Lower leg skin (tissue), 3 donors: ENCODE data around the gene ACO2.

ENCODE experiments used
- POLR2A ChIP-seq, 2 donors: fragments of 450-650 bp; IDR thresholded peaks; one replicate each; pipeline ENCODE4 v1.6.1; 2016 to 2017; ENCODE audit warnings: antibody characterized with exemption in 2 of 2, mild to moderate bottlenecking in 1 of 2, moderate library complexity in 1 of 2
- TF ChIP-seq, protein P1 (sequence below), 3 donors: fragments of 450-650 bp; IDR thresholded peaks; one replicate each; pipeline ENCODE4 v1.5.1; 2016; ENCODE audit warnings: antibody characterized with exemption in 3 of 3, mild to moderate bottlenecking in 3 of 3, moderate library complexity in 2 of 3

- TF ChIP-seq, protein P1, sequence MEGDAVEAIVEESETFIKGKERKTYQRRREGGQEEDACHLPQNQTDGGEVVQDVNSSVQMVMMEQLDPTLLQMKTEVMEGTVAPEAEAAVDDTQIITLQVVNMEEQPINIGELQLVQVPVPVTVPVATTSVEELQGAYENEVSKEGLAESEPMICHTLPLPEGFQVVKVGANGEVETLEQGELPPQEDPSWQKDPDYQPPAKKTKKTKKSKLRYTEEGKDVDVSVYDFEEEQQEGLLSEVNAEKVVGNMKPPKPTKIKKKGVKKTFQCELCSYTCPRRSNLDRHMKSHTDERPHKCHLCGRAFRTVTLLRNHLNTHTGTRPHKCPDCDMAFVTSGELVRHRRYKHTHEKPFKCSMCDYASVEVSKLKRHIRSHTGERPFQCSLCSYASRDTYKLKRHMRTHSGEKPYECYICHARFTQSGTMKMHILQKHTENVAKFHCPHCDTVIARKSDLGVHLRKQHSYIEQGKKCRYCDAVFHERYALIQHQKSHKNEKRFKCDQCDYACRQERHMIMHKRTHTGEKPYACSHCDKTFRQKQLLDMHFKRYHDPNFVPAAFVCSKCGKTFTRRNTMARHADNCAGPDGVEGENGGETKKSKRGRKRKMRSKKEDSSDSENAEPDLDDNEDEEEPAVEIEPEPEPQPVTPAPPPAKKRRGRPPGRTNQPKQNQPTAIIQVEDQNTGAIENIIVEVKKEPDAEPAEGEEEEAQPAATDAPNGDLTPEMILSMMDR (IDR thresholded peaks at IDR 0.05): no peak
- no peak for TF ChIP-seq POLR2A (IDR thresholded peaks at IDR 0.05)
Measured at GRCh38 chr22:41561335-41561734, 92.4 kb downstream of the ACO2 start.
